Middle frontal gyrus (tissue), 1 donor: ENCODE results near the gene SPATA13.
A peak's percentile ranks its signal among the peaks of the same experiment; 100 is the strongest.

Experiments
- DNase-seq: peaks from one replicate; pipeline ENCODE4 v3.0.0-alpha.2; 2015; ENCODE audit warnings: low spot score; ENCODE audit errors: extremely low spot score

The SPATA13 gene

DNA sequence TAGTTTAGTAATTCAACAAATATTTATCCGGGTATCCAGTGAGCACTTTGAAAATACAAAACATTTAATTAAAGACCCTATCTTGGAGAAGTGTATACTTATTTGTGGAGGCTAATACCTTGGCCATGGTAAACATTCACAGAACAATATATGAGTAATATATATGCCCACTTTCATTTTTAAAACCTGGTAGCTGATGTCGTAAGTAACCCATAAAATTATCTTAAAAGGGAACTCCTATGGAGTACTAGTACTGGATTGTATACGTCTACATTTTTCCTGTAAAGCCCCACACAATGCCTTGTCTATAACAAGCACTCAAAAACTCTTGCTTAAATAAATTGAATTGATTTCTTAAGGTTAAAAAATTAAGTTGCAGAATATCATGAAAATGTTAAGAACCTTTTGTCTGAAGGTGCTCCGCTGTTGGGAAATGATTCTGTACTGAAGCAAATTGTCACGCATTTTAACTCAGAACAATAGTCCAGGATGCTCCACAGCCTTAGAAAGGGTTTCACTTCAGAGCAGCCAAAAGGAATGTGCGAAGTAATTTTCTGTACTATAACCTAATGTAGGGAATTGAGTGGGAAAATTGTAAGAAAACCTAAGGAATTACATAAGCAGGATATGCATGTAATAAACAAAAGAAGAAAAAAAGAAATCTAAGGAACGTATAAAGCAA is 90.0 kb downstream of the SPATA13 start:
- DNase-seq, result no peak

DNA sequence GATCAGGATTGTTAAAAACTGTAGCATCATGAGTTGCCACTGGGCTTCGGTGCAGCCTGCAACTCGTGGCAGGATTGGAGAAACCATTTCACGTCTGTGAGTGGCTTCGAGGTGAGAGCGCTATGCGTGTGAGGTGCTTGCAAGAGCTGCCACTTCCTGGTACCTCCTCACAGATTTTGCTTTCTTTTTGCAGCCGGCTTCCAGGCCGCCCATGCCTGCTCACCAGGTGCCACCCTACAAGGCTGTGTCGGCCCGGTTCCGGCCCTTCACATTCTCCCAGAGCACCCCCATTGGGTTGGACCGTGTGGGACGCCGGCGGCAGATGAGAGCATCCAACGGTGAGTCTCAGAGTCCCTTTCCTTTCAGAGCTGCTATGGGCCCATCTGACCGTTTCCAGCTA is 91.0 kb downstream of the SPATA13 start:
- DNase-seq, result no peak

GRCh38 chr13:24252136-24252535 is 91.6 kb downstream of the SPATA13 start:
- DNase-seq, result no peak

DNA sequence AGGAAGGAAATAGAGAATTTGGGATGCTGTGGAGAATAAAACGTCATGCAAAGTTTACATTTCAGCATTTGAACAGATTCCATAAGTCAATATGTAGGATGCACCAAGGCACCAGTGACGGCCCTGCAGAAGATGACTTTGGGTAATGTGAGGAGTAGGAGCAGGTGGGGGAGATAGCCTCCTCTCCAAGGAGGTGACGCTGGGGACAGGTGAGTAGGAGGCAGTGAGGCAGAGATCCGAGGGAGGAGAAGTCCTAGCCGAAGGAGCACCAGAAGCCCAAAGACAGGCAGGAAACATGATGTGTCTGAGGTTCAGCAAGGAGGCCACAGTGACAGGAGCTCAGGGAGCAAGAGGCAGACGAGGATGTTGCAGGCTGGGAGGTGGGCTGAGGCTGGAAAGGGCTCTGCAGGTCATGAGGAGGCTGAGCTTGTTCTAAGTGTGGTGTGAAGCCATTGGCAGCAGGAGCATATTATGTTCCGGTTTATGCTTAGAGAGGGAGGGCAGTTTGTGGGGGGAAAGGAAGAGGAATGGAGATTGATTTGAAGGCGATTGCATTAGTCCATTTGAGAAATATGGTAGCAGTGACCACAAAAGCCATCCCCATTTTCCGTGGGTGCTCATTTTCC is 93.1 kb downstream of the SPATA13 start:
- no peak for DNase-seq

- no peak for DNase-seq
These were observed 93.8 kb downstream of the SPATA13 start for GRCh38 chr13:24254146-24254841.

DNA sequence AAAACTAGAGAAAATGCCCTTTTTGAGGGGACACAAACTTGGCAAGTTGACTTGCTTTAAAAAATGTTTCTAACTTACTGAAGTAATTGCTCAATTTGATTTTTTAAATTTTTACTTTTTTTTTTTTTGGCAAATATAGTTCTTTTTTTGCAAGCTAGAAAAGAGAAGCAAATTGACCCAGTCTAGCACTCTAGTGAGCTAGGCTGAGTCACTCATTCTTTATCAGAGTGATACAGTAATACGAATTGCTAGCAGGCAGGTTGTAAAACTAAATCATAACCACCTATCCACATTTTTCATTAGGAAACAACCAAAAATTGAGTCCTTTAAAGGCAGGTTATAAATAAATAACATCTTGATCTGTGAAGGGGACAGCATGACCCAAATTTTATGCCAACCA is 97.0 kb downstream of the SPATA13 start:
- no peak for DNase-seq

GRCh38 chr13:24261566-24261965 is 101.0 kb downstream of the SPATA13 start:
- no peak for DNase-seq

GRCh38 chr13:24263632-24264031 is 103.1 kb downstream of the SPATA13 start:
- no peak for DNase-seq

DNA sequence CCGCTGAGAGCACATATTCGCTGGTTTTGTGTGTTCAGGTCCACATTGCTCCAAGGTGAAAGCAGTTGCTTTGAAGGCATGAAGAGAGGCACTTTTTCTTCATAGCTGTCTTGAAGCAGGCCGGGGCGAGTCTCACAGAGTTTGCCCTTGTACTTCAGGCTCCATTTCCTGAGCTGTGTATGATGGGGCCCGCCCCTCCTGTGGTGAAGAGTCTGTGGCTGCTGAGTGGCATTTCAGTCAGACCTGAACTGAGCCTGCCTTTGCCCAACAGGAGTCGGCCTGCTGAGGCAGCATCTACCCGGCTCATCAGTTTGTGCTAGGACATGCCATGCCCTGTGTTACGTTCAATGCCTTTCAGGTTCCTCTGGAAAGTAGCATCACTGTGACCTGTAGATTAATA is 104.5 kb downstream of the SPATA13 start:
- no peak for DNase-seq

DNA sequence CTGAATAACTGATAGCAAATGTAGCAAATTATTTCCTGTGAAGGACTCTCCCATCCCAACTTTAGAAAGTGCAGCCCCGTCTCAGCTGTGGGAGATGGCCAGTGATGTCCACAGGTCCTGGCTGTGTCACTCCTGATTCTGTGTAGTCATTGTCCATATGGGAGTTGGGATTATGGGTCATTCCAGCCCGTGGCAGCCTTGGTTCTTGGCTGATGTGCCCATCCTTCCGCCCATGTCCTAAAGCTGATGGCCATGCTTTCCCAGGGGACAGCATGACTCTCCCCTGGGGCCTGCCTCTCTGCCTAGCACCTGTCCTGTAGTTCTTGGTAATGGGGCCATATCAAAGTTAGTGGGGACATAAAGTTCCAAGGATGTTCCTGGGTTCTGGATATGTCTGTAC is 104.9 kb downstream of the SPATA13 start:
- DNase-seq, result no peak

DNA sequence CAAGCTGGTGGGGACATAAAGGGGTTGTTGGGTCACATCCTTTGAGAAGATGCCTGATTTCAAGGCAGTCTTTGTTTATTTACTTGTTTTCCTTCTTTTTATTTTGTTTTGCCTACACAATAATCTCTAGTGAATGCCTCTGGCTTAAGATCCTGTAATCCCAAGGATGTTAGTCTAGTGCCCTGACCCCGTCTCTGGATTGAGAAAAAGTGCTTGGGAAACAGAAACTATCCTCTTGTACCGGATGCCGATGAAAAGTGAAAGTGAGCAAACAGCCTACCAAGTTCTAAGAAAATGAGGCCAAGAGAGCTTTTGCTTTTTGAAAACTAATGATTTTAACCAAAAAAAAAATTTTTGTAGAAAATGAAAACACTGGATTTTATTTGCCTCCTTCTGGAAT is 106.8 kb downstream of the SPATA13 start:
- no peak for DNase-seq

GRCh38 chr13:24267801-24268200 is 107.3 kb downstream of the SPATA13 start:
- DNase-seq, result no peak

DNA sequence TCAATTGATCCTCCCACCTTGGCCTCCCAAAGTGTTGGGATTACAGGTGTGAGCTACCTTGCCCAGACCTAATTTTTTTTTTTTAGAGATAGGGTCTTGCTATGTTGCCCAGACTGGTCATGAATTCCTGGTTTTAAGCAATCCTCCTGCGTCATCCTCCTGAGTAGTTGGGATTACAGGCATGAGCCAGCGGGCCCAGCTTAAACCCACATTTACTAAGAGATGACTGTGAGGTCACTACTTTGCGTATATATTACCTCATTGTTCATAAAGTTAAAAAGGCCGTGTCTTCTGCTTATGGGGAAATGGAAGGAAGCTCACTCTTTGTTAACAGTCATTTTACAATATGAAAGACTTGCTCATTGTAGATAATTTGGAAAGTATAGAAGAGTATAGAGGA is 109.3 kb downstream of the SPATA13 start:
- DNase-seq, result no peak

DNA sequence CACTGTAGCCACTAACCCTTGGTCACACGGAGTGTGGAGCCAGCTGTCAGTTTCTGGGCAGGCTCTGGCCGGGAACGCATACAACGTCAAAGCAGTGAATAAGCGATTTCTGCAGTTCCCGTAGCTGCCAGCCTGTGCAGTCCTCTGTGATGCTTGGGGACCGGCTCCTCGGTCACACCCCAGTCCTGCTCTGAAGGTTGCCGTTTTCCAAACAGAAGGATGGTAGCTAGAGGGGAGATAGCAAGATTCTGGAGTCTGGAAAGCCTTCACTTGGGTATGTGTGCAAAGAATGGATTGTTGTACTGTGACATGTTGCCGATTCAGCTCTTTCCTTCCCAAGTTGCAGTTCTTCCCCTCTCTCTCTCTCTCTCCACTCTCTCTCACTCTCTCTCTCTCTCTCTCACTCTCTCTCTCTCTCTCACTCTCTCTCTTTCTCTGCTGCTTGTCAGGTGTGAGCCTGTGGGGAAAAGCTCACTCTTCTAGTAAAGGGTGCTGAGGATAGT is 110.2 kb downstream of the SPATA13 start:
- DNase-seq, result peak; percentile 52

GRCh38 chr13:24271231-24271600 is 110.7 kb downstream of the SPATA13 start:
- DNase-seq, result no peak

DNA sequence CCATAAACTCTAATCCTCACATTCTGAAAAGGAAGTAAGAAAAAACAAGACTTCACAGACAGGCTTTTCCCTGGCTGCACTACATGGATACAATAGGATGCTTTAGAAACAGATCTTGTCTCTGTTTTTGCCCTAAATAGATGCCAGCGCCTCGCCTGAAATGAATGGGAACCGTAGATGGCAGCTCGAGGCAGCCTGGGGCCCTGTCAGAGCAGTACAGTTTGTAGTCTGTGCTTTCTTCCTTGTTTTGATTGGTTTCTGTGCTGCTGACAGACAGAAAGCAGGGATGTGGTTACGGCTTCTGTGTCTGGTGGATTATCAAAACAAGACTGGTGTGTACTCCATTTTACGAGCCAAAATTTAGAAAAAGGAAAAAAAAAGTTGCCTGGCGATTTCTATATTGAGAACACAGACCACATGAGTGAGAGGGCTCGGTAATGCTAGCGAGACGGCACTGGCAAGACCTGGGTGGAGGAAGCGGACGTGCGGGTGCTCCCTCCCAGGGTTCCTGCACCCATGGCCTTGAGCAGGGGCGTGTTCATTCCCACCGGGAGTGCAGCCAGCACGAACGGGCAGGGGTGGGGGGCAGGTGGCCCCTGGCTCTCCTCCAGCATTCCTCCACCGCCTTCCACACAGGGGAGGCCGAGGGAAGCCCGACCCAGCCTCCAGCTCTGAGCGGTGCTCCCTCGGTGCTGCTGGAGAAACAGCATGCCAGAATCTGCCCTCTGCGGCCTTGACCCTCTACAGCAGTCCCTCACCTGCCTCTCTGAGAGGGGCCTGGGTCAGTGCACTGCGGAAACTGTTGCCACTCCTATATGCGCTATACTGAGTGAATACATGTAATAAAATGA is 111.3 kb downstream of the SPATA13 start:
- peak; percentile 40 for DNase-seq

GRCh38 chr13:24272452-24273161 is 112.1 kb downstream of the SPATA13 start:
- DNase-seq, result no peak

DNA sequence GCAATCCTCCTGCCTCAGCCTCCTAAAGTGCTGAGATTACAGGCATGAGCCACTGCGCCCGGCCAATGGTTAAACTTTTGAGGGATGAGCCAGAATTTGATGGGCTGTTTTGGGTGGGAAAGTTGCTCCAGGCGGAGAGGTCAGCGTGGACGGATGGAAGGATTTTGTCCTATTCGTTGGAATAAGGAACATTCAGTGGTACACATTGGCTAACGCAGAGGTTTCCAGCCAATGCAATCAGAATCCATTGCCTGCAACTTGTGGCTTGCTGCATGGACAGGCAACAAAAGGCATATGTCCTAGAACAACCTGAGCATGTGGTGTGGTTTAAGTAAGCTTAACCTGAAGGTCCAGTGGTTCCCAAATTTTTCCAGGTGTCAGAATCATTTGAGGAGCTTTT is 113.4 kb downstream of the SPATA13 start:
- no peak for DNase-seq

DNA sequence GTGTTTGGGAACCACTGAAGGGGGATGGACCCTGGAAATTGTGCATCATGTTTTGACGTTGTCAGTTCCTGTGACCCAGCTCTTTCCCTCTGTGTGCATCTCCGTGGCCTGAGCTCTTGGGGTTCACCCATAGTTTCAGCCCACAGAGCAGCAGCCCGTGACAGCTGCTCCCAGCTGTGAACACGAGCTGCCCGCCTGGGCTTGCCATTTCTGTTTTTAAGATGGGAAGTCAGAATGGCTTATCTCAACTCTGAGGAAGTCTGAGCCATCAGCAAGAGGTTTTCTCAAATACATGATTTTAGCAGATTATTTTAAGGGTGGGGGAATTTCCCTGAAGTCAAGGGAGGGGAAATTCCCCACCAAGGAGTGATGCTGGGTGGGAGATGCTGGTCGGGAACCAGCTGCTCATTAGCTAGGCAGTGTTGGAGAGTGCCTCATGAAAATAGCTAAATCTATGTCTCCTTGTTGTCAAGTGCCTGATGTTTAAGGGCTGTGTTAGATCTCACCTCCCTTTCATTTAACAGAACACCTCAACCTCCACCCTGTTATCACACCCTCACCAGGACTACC is 114.0 kb downstream of the SPATA13 start:
- peak; percentile 22 for DNase-seq

DNA sequence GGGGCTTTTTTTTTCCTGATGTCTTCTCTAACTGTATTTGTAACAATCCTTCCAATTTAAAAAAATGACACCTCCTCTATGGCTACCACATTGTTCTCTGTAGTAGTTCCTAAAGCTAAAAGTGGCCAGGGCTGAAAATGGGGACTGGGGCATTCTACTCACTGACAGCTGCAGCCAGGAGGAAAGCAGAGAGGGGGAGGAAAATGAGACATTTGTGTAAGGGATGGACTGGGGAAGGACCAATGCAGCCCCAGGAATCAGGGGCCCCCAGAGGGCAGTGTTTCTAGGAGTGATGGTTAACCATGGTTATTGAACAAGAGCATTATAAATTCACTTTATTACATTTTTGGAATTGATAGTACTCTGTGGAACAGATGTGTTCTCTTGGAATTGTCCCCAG is 114.5 kb downstream of the SPATA13 start:
- DNase-seq, result no peak

GRCh38 chr13:24276306-24276705 is 115.8 kb downstream of the SPATA13 start:
- no peak for DNase-seq
